Stomach (tissue), 9 donors: Measurements from ENCODE around the gene DLGAP1. TPM values are rescaled to one million over a fixed set of nuclear protein-coding genes. Genes with fewer than 3 reads are reported as not detected.
A peak's percentile ranks its signal among the peaks of the same experiment; 100 is the strongest.

Experiments
- DNase-seq, 2 donors: peaks; one replicate each; pipeline versions ENCODE4 v3.0.0 to v3.0.0-alpha.2; 2013 to 2019
- H3K27ac ChIP-seq, 5 donors: fragments of 200-600 bp in 4 of 5; sonication (generic) in 4 of 5; one replicate each; pipeline ENCODE4 v1.5.1; 2013 to 2019; ENCODE audit warnings: mild to moderate bottlenecking in 1 of 5, moderate library complexity in 1 of 5
- H3K27me3 ChIP-seq, 3 donors: fragments of 200-600 bp; sonication (generic); one replicate each; pipeline ENCODE4 v1.5.1; 2017 to 2019; ENCODE audit warnings: mixed run types in 1 of 3
- H3K36me3 ChIP-seq, 4 donors: fragments of 200-600 bp; sonication (generic); 1 replicate in 3 of 4; 2 replicates in 1 of 4; pipeline ENCODE4 v1.5.1; 2016 to 2019
- H3K4me1 ChIP-seq, 4 donors: fragments of 200-600 bp; sonication (generic); one replicate each; pipeline ENCODE4 v1.5.1; 2016 to 2019
- H3K4me3 ChIP-seq, 4 donors: fragments of 200-600 bp; sonication (generic) in 3 of 4; one replicate each; pipeline ENCODE4 v1.5.1; 2016 to 2019; ENCODE audit warnings: mild to moderate bottlenecking in 1 of 4
- H3K9me3 ChIP-seq, 4 donors: fragments of 200-600 bp; sonication (generic); one replicate each; pipeline ENCODE4 v1.5.1; 2016 to 2019
- CTCF ChIP-seq, 7 experiments: fragments of 450-650 bp in 4 of 7; fragments of 200-600 bp in 3 of 7; sonication (generic) in 3 of 7; IDR thresholded peaks; one replicate each; pipeline ENCODE4 v1.5.1; 2016 to 2019; ENCODE audit warnings: antibody characterized with exemption in 7 of 7, control low read depth in 2 of 7, mild to moderate bottlenecking in 1 of 7
- EP300 ChIP-seq: sonication (generic); formaldehyde crosslinking; IDR thresholded peaks from one replicate; pipeline ENCODE4 v1.6.1; 2017; ENCODE audit warnings: antibody characterized with exemption
- POLR2A ChIP-seq, 4 donors: fragments of 450-650 bp; IDR thresholded peaks; one replicate each; pipeline ENCODE4 v1.6.1; 2016; ENCODE audit warnings: antibody characterized with exemption in 4 of 4, control low read depth in 2 of 4, mild to moderate bottlenecking in 1 of 4, moderate library complexity in 1 of 4
- POLR2AphosphoS5 ChIP-seq, 3 donors: sonication (generic); formaldehyde crosslinking; IDR thresholded peaks; one replicate each; pipeline ENCODE4 v1.6.1; 2016; ENCODE audit warnings: antibody characterized with exemption in 3 of 3
- WGBS, 5 donors: extraction: QIAGEN DNeasy Blood & Tissue Kit in 3 of 5; methylation state at CpG; one replicate each; pipeline versions ENCODE4 v1.1.5 to v1.1.7; 2013 to 2018; 5-methylcytosine and 5-hydroxymethylcytosine counted together
- intact Hi-C: fragments of 100-400 bp; cut with DNase I; formaldehyde crosslinking; loops from one replicate; pipeline ENCODE4 v1.15.1; 2023; ENCODE audit warnings: low total_unique reads
- polyA plus RNA-seq, 3 donors: library from polyadenylated mRNA; stranded (reverse); fragments of 200-250 nt; gene quantifications; one replicate each; pipeline ENCODE4 v1.2.3, GENCODE V29; 2013
- total RNA-seq, 5 donors: library from RNA; depleted of rRNA; stranded (reverse); fragments of >200 nt; gene quantifications; one replicate each; pipeline versions ENCODE4 v1.1.0 to v1.2.3, GENCODE V29; 2014 to 2016
- donor health status: healthy with polysubstance abuse.
- donor health status: Bipolar disorder and iron deficiency.
- donor health status: healthy.

DLGAP1 gene
- total and polyA plus RNA-seq, 8 donors, result 0.06 to 7.0 (median 1.3) TPM; not detected in 1

GRCh38 chr18:4444306-4444705 is 10.8 kb downstream of the DLGAP1 start:
- H3K4me1 ChIP-seq, result no peaks in the 10 kb centered on the region
- DNase-seq, result peak in 1 of 2 donors; percentile 73
- H3K27ac ChIP-seq, result no peak overlapping the region
- no peaks in the 10 kb centered on the region for H3K9me3 ChIP-seq
- H3K4me3 ChIP-seq, result no peak overlapping the region
- TF ChIP-seq CTCF (IDR thresholded peaks at IDR 0.05), result no peak
- no peaks in the 10 kb centered on the region for H3K27me3 ChIP-seq
- intact Hi-C loops, result no loop called here
- no peaks in the 10 kb centered on the region for H3K36me3 ChIP-seq

GRCh38 chr18:4441098-4441497 is 14.0 kb downstream of the DLGAP1 start:
- no peak for TF ChIP-seq EP300
- TF ChIP-seq CTCF (IDR thresholded peaks at IDR 0.05), result no peak
- no peak for TF ChIP-seq POLR2A (IDR thresholded peaks at IDR 0.05)
- TF ChIP-seq POLR2AphosphoS5 (IDR thresholded peaks at IDR 0.05), result no peak
- intact Hi-C loops, result no loop called here
- Histone ChIP-seq H3K9me3 (no peaks in the 10 kb centered on the region), H3K27me3 (no peaks in the 10 kb centered on the region), H3K36me3 (no peaks in the 10 kb centered on the region), H3K4me3 (no peak overlapping the region), H3K4me1 (no peaks in the 10 kb centered on the region), H3K27ac (no peak overlapping the region)
- 44 to 53% (median 51%) methylated on average over 2 of the region's 2 CpGs for WGBS, 5 donors
- no peak for DNase-seq

GRCh38 chr18:4438938-4439337 is 16.2 kb downstream of the DLGAP1 start:
- Histone ChIP-seq H3K4me3 (no peak overlapping the region), H3K27me3 (no peaks in the 10 kb centered on the region), H3K27ac (no peak overlapping the region), H3K36me3 (no peaks in the 10 kb centered on the region), H3K4me1 (no peaks in the 10 kb centered on the region), H3K9me3 (no peaks in the 10 kb centered on the region)
- intact Hi-C loops, result no loop called here
- DNase-seq, result no peak
- no peak for TF ChIP-seq POLR2A (IDR thresholded peaks at IDR 0.05)
- TF ChIP-seq POLR2AphosphoS5 (IDR thresholded peaks at IDR 0.05), result no peak
- TF ChIP-seq EP300, result no peak
- TF ChIP-seq CTCF (IDR thresholded peaks at IDR 0.05), result no peak
- WGBS, 5 donors, result 55 to 72% (median 58%) methylated on average over 5 of the region's 5 CpGs

- no peak for TF ChIP-seq POLR2AphosphoS5 (IDR thresholded peaks at IDR 0.05)
- TF ChIP-seq EP300, result no peak
- TF ChIP-seq CTCF (IDR thresholded peaks at IDR 0.05), result no peak
- no peak for TF ChIP-seq POLR2A (IDR thresholded peaks at IDR 0.05)
- Histone ChIP-seq H3K36me3 (no peaks in the 10 kb centered on the region), H3K4me1 (no peaks in the 10 kb centered on the region), H3K27ac (no peak overlapping the region), H3K9me3 (no peaks in the 10 kb centered on the region), H3K4me3 (no peak overlapping the region), H3K27me3 (no peaks in the 10 kb centered on the region)
- intact Hi-C loops, result no loop called here
- WGBS, 5 donors, result 83 to 95% (median 91%) methylated on average over 1 of the region's 1 CpG
- no peak for DNase-seq
These were observed 21.4 kb downstream of the DLGAP1 start for GRCh38 chr18:4433717-4434116.

- intact Hi-C loops, result no loop called here
- Histone ChIP-seq H3K36me3 (no peaks in the 10 kb centered on the region), H3K4me3 (no peak overlapping the region), H3K4me1 (no peaks in the 10 kb centered on the region), H3K9me3 (no peaks in the 10 kb centered on the region), H3K27ac (no peak overlapping the region), H3K27me3 (no peaks in the 10 kb centered on the region)
- no peak for TF ChIP-seq CTCF (IDR thresholded peaks at IDR 0.05)
- TF ChIP-seq POLR2A (IDR thresholded peaks at IDR 0.05), result no peak
- no peak for TF ChIP-seq EP300
- TF ChIP-seq POLR2AphosphoS5 (IDR thresholded peaks at IDR 0.05), result no peak
- no peak for DNase-seq
- WGBS, 5 donors, result 65 to 76% (median 69%) methylated on average over 5 of the region's 5 CpGs
These were observed 24.3 kb downstream of the DLGAP1 start for GRCh38 chr18:4430836-4431235.
